ENCODE measurements around the gene PUS10.

GRCh38 chr2:61065714-61066709 lies 48.0 kb upstream of the PUS10 start, which contains the start of gene SANBR:
- TF ChIP-seq EZH2phosphoT487 (IDR thresholded peaks at IDR 0.05; ENCODE audit: insufficient read depth, low read depth) (no peak), EZH2 (IDR thresholded peaks at IDR 0.05; ENCODE audit: insufficient read depth, poor library complexity, severe bottlenecking) (no peak)
